HepG2 (cell line): Measurements from ENCODE around the gene CBLB. TPM values are rescaled to one million over a fixed set of nuclear protein-coding genes. Genes with fewer than 3 reads are reported as not detected.

ENCODE experiments used
- BCL6 ChIP-seq: IDR thresholded peaks from 2 replicates; pipeline ENCODE4 v1.6.1; 2016; ENCODE audit warnings: missing genetic modification reagents, missing compliant biosample characterization
- FIP1L1 ChIP-seq: fragments of 200-400 bp; formaldehyde crosslinking; IDR thresholded peaks from 2 replicates; pipeline ENCODE4 v1.6.1; 2018; ENCODE audit warnings: low read depth, mild to moderate bottlenecking, low read length, moderate library complexity, borderline replicate concordance; ENCODE audit not compliant: insufficient read depth
- GFI1 ChIP-seq: sonication (generic); formaldehyde crosslinking; IDR thresholded peaks from 2 replicates; pipeline ENCODE4 v1.5.0; 2020; ENCODE audit warnings: missing genetic modification reagents, mild to moderate bottlenecking, borderline replicate concordance
- GTF2F1 ChIP-seq: fragments of 150-350 bp; IDR thresholded peaks from 2 replicates; pipeline ENCODE4 v1.6.1; 2014; ENCODE audit warnings: low read length
- HDAC6 ChIP-seq: fragments of 200-600 bp; sonication (generic); IDR thresholded peaks from 2 replicates; pipeline ENCODE4 v1.7.0; 2017; ENCODE audit warnings: mild to moderate bottlenecking, antibody characterized with exemption, low read length, low read depth
- HOXA9 ChIP-seq: sonication (generic); formaldehyde crosslinking; IDR thresholded peaks from 2 replicates; pipeline ENCODE4 v1.8.1; 2022; ENCODE audit warnings: missing genetic modification reagents, mild to moderate bottlenecking, moderate library complexity, borderline replicate concordance
- KDM5B ChIP-seq: sonication (generic); formaldehyde crosslinking; IDR thresholded peaks from 2 replicates; pipeline ENCODE4 v1.4.0; 2020; ENCODE audit warnings: missing genetic modification reagents, mild to moderate bottlenecking, borderline replicate concordance
- KLF6 ChIP-seq: IDR thresholded peaks from 2 replicates; pipeline ENCODE4 v1.8.0; 2016; ENCODE audit warnings: missing biosample characterization, missing genetic modification reagents
- MAX ChIP-seq: IDR thresholded peaks from 2 replicates; pipeline ENCODE4 v1.6.1; 2012; ENCODE audit warnings: inconsistent platforms
- MTF2 ChIP-seq: sonication (generic); formaldehyde crosslinking; IDR thresholded peaks from 2 replicates; pipeline ENCODE4 v1.5.0; 2020; ENCODE audit warnings: missing genetic modification reagents, borderline replicate concordance
- RBM39 ChIP-seq: fragments of 200-400 bp; formaldehyde crosslinking; IDR thresholded peaks from one replicate; pipeline ENCODE4 v1.6.1; 2018; ENCODE audit warnings: antibody characterized with exemption, mild to moderate bottlenecking, low read depth, low read length; ENCODE audit not compliant: poor library complexity, severe bottlenecking
- SKI ChIP-seq: fragments of 450-650 bp; IDR thresholded peaks from one replicate; pipeline ENCODE4 v1.6.1; 2018; ENCODE audit warnings: mild to moderate bottlenecking; ENCODE audit not compliant: partially characterized antibody
- UBTF ChIP-seq: sonication (generic); formaldehyde crosslinking; IDR thresholded peaks from 2 replicates; pipeline ENCODE4 v1.4.0; 2020; ENCODE audit warnings: mild to moderate bottlenecking, missing genetic modification reagents
- XRCC5 ChIP-seq: fragments of 200-400 bp; formaldehyde crosslinking; optimal IDR thresholded peaks from 2 replicates; pipeline ENCODE3; 2017; ENCODE audit warnings: mild to moderate bottlenecking, low read length
- ZC3H4 ChIP-seq: sonication (generic); formaldehyde crosslinking; IDR thresholded peaks from 2 replicates; pipeline ENCODE4 v1.4.0; 2020; ENCODE audit warnings: missing genetic modification reagents, borderline replicate concordance
- ZKSCAN5 ChIP-seq: sonication (generic); formaldehyde crosslinking; IDR thresholded peaks from 2 replicates; pipeline ENCODE4 v1.5.1; 2020; ENCODE audit warnings: mild to moderate bottlenecking, missing genetic modification reagents
- ZMYM4 ChIP-seq: sonication (generic); formaldehyde crosslinking; IDR thresholded peaks from 2 replicates; pipeline ENCODE4 v1.8.1; 2023; ENCODE audit warnings: mild to moderate bottlenecking, missing genetic modification reagents
- ZNF335 ChIP-seq: sonication (generic); formaldehyde crosslinking; IDR thresholded peaks from 2 replicates; pipeline ENCODE4 v1.4.0; 2020; ENCODE audit warnings: missing genetic modification reagents
- ZNF33A ChIP-seq: sonication (generic); formaldehyde crosslinking; IDR thresholded peaks from 2 replicates; pipeline ENCODE4 v1.5.1; 2020; ENCODE audit warnings: missing genetic modification reagents, mild to moderate bottlenecking, moderate library complexity, borderline replicate concordance
- polyA plus RNA-seq, 8 experiments: library from polyadenylated mRNA; depleted of rRNA in 3 of 8; stranded (reverse) in 7 of 8; unstranded in 1 of 8; fragments of >200 nt; fragmentation: Illumina TruSeq in 4 of 8; extraction: Trizol in 4 of 8; gene quantifications; 2 replicates each; pipeline versions ENCODE4 v1.2.1 to v1.2.3, GENCODE V29; 2011 to 2016; ENCODE audit warnings: low read depth in 4 of 8, missing spikeins in 1 of 8, mixed read lengths in 1 of 8; ENCODE audit not compliant: insufficient read depth in 1 of 8
- total RNA-seq, 5 experiments: library from RNA; depleted of rRNA; stranded (reverse); fragments of >200 nt; fragmentation: Illumina TruSeq; extraction: Trizol; gene quantifications; 2 replicates each; pipeline ENCODE4 v1.2.3, GENCODE V29; 2016; ENCODE audit warnings: low read depth in 1 of 5
- TF ChIP-seq, protein P1 (sequence below): sonication (generic); formaldehyde crosslinking; IDR thresholded peaks from 2 replicates; pipeline ENCODE4 v1.9.0; 2022; ENCODE audit warnings: low read depth, missing genetic modification reagents
- TF ChIP-seq, protein P2 (sequence below): IDR thresholded peaks from 2 replicates; pipeline ENCODE4 v1.6.1; 2012; ENCODE audit warnings: low read length, improper control_type of control experiment

CBLB gene
- total and polyA plus RNA-seq, 2 of the 13 experiments (the other 11 are each of a cell fraction or from before 2014, with no cell fraction given), result 9.8 to 16.4 TPM

GRCh38 chr3:105868742-105869530, at the start of gene CBLB (continued):
- TF ChIP-seq MAX (peak; percentile 49), UBTF (CRISPR knock-in tag) (no peak; the same call in 1 of the 2 replicates), XRCC5 (no peak), ZC3H4 (CRISPR knock-in tag) (no peak), MTF2 (CRISPR knock-in tag) (0 out of 2 replicates have a peak, but pooled peaks have one; percentile 2), ZNF33A (no peak), HDAC6 (no peak), RBM39 (no peak), KDM5B (no peak), BCL6 (0 out of 2 replicates have a peak, but pooled peaks have one; percentile 30), FIP1L1 (no peak), GTF2F1 (no peak), HOXA9 (CRISPR knock-in tag) (0 out of 2 replicates have a peak, but pooled peaks have one; percentile 35), SKI (no peak), ZKSCAN5 (no peak), ZMYM4 (CRISPR knock-in tag) (peak; percentile 73), GFI1 (CRISPR knock-in tag) (no peak; the same call in 1 of the 2 replicates), ZNF335 (CRISPR knock-in tag) (peak; percentile 64; the same call in 1 of the 2 replicates), KLF6 (0 out of 2 replicates have a peak, but pooled peaks have one; percentile 11)
- TF ChIP-seq, protein P1, sequence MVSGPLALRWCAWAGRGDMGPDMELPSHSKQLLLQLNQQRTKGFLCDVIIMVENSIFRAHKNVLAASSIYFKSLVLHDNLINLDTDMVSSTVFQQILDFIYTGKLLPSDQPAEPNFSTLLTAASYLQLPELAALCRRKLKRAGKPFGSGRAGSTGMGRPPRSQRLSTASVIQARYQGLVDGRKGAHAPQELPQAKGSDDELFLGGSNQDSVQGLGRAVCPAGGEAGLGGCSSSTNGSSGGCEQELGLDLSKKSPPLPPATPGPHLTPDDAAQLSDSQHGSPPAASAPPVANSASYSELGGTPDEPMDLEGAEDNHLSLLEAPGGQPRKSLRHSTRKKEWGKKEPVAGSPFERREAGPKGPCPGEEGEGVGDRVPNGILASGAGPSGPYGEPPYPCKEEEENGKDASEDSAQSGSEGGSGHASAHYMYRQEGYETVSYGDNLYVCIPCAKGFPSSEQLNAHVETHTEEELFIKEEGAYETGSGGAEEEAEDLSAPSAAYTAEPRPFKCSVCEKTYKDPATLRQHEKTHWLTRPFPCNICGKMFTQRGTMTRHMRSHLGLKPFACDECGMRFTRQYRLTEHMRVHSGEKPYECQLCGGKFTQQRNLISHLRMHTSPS, result no peak
- TF ChIP-seq, protein P2, sequence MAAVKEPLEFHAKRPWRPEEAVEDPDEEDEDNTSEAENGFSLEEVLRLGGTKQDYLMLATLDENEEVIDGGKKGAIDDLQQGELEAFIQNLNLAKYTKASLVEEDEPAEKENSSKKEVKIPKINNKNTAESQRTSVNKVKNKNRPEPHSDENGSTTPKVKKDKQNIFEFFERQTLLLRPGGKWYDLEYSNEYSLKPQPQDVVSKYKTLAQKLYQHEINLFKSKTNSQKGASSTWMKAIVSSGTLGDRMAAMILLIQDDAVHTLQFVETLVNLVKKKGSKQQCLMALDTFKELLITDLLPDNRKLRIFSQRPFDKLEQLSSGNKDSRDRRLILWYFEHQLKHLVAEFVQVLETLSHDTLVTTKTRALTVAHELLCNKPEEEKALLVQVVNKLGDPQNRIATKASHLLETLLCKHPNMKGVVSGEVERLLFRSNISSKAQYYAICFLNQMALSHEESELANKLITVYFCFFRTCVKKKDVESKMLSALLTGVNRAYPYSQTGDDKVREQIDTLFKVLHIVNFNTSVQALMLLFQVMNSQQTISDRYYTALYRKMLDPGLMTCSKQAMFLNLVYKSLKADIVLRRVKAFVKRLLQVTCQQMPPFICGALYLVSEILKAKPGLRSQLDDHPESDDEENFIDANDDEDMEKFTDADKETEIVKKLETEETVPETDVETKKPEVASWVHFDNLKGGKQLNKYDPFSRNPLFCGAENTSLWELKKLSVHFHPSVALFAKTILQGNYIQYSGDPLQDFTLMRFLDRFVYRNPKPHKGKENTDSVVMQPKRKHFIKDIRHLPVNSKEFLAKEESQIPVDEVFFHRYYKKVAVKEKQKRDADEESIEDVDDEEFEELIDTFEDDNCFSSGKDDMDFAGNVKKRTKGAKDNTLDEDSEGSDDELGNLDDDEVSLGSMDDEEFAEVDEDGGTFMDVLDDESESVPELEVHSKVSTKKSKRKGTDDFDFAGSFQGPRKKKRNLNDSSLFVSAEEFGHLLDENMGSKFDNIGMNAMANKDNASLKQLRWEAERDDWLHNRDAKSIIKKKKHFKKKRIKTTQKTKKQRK, result no peak
